BLaER1 (cell line): Measurements from ENCODE around the gene ASZ1.
A peak's percentile ranks its signal among the peaks of the same experiment; 100 is the strongest.

ENCODE experiments used
- H3K27ac ChIP-seq: shearing (Covaris generic); formaldehyde crosslinking; 2 replicates; pipeline ENCODE4 v1.8.1; 2022
- H3K27me3 ChIP-seq: shearing (Covaris generic); formaldehyde crosslinking; 2 replicates; pipeline ENCODE4 v1.8.1; 2022
- H3K36me3 ChIP-seq: shearing (Covaris generic); formaldehyde crosslinking; 2 replicates; pipeline ENCODE4 v1.8.1; 2022
- H3K4me1 ChIP-seq: shearing (Covaris generic); formaldehyde crosslinking; 2 replicates; pipeline ENCODE4 v1.8.1; 2022
- H3K4me2 ChIP-seq: shearing (Covaris generic); formaldehyde crosslinking; 2 replicates; pipeline ENCODE4 v1.8.1; 2022
- H3K4me3 ChIP-seq: shearing (Covaris generic); formaldehyde crosslinking; 2 replicates; pipeline ENCODE4 v1.8.1; 2022
- H3K9ac ChIP-seq: shearing (Covaris generic); formaldehyde crosslinking; 2 replicates; pipeline ENCODE4 v1.8.1; 2022
- H3K9me3 ChIP-seq: shearing (Covaris generic); formaldehyde crosslinking; 2 replicates; pipeline ENCODE4 v1.8.1; 2022
- H4K20me1 ChIP-seq: shearing (Covaris generic); formaldehyde crosslinking; 2 replicates; pipeline ENCODE4 v1.8.1; 2022
- Cebpa-rat ChIP-seq: shearing (Covaris generic); IDR thresholded peaks from 2 replicates; pipeline ENCODE4 v1.8.1; 2022

ASZ1 gene

DNA sequence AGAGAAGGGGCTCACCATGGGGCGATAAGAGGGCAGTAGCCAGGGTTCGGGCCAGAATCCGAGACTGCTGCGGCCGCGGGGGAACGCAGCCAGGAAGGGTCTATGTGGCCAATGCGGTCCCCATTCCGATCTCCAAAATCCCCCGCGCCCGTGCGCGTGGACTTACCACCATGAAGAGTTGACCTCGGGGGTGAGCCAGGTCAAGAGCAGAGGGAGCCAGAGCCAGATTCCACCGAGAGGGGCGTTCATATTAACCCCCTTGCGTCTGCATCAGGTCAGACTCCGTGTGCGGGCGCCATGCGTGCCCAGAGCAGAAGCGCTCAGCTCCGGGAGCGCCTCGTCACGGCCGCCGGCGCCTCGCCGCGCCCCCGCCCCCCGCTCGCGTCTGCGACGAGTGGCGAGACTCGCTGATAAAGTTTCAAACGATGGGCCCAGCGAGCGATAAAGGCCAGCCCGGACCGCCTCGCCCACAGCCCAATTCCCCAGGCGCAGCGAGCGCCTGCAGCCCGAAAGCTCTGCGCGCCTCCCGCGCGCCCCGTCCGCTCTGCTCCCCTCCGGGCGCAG is 104.5 kb downstream of the ASZ1 start, which contains the start of gene WNT2:
WNT2 (minus strand) TSS at position 318 of the 564 bp plus-strand sequence; CDS start at position 249, 69 bp downstream.
- Histone ChIP-seq H3K4me2 (no peak within 1 kb of the TSS), H3K27ac (no peak within 1 kb of the TSS), H3K4me1 (no peaks in the 10 kb centered on the region), H4K20me1 (no peaks in the 10 kb centered on the region), H3K9ac (no peak within 1 kb of the TSS), H3K9me3 (peaks cover 33% of the 10 kb centered on the region), H3K4me3 (peak within 1 kb of the TSS; percentile 22; the same call in 1 of the 2 replicates), H3K36me3 (no peaks in the 10 kb centered on the region), H3K27me3 (no peaks in the 10 kb centered on the region)
- TF ChIP-seq Cebpa-rat, result no peak

DNA sequence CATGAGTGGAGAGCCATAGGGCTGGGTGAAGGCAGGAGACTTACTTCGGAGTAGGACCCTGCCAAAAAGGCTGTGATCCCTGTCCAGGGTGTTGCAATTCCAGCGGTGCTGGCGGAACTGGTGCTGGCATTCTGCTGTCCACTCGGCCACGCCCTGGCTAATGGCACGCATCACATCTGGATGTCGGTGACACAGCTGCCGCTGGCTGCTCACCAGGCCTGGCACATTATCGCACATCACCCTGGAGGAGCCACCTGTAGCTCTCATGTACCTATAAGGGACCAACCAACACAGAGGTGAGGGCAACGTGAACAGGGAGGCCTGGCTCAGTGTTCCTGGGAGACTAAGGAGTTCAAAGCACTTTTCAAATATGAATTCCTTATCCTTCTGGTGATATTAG is 106.8 kb downstream of the ASZ1 start:
- no peaks in the 10 kb centered on the region for H4K20me1 ChIP-seq
- H3K27ac ChIP-seq, result no peak overlapping the region
- H3K9ac ChIP-seq, result no peak overlapping the region
- peaks cover 33% of the 10 kb centered on the region for H3K9me3 ChIP-seq
- H3K27me3 ChIP-seq, result no peaks in the 10 kb centered on the region
- no peak for TF ChIP-seq Cebpa-rat
- no peak overlapping the region for H3K4me2 ChIP-seq
- H3K4me3 ChIP-seq, result no peak overlapping the region
- H3K4me1 ChIP-seq, result no peaks in the 10 kb centered on the region
- H3K36me3 ChIP-seq, result no peaks in the 10 kb centered on the region

DNA sequence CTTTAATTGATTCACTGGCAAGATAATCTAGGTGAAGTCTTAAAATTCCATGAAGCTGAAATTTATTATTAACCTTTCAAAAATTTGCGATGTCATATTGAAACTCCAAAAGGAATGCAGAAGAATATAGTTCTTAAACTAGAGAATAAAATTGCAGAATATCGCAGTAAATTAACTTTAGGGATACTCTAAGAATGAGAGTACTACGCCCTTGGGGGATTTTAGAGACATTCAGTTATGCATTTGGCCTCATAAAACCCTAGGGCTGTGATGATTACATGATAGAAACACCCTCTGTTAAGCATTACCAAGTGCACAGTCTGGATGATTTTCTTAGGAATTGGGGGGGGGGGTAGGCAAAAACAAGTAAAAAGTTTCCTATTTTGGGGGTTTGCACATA is 108.1 kb downstream of the ASZ1 start:
- Histone ChIP-seq H3K9me3 (peaks cover 22% of the 10 kb centered on the region), H3K4me2 (no peak overlapping the region), H4K20me1 (no peaks in the 10 kb centered on the region), H3K27me3 (no peaks in the 10 kb centered on the region), H3K27ac (no peak overlapping the region), H3K4me1 (no peaks in the 10 kb centered on the region), H3K36me3 (no peaks in the 10 kb centered on the region), H3K4me3 (no peak overlapping the region), H3K9ac (no peak overlapping the region)
- no peak for TF ChIP-seq Cebpa-rat

DNA sequence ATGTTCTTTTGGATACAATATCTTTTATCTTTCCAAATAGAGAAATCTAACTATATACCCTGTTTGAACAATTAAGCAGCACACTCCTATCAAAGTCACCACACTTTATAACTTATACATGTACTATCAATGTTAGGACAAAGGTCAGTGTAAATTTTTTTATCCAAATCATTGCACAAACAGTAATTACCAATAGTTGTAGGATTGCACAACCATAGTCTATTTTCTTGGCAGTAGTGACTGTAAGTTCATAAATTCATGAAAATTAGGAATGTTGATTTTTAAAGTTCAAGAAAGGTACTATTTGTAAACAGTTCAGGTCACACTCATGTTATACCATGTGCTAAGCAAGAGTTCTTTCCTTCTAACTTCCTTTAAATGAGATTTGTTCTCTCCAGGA is 113.7 kb downstream of the ASZ1 start:
- Histone ChIP-seq H3K9ac (no peak overlapping the region), H4K20me1 (no peaks in the 10 kb centered on the region), H3K4me3 (no peak overlapping the region), H3K4me1 (no peaks in the 10 kb centered on the region), H3K36me3 (no peaks in the 10 kb centered on the region), H3K9me3 (no peaks in the 10 kb centered on the region), H3K27ac (no peak overlapping the region), H3K4me2 (no peak overlapping the region), H3K27me3 (no peaks in the 10 kb centered on the region)
- no peak for TF ChIP-seq Cebpa-rat
